ENCODE measurements around the gene MAMDC2. TPM values are rescaled to one million over a fixed set of nuclear protein-coding genes. Genes with fewer than 3 reads are reported as not detected.

MAMDC2 gene
- total and polyA plus RNA-seq, 2 donors from 2014 or later = 1.5 to 7.1 TPM

- Histone ChIP-seq H3K4me3 (ENCODE audit: low read length in 3 of 3) (no peak overlapping the region), H3K27ac (ENCODE audit: low read depth in 2 of 2, low read length in 2 of 2) (no peak overlapping the region), H3K27me3 (ENCODE audit: control insufficient read depth, insufficient read depth, low read length) (no peaks in the 10 kb centered on the region), H3K9me3 (ENCODE audit: control insufficient read depth in 2 of 3, insufficient read depth in 1 of 3, low read length in 3 of 3) (no peaks in the 10 kb centered on the region), H3K36me3 (ENCODE audit: control insufficient read depth in 2 of 3, insufficient read depth in 3 of 3, low read length in 3 of 3) (no peaks in the 10 kb centered on the region), H3K9ac (ENCODE audit: low read length in 3 of 3) (no peak overlapping the region), H3K4me1 (ENCODE audit: control insufficient read depth in 2 of 3, insufficient read depth in 2 of 3, low read depth in 1 of 3, low read length in 3 of 3) (no peaks in the 10 kb centered on the region)
- FAIRE-seq = no peak
- no peak for DNase-seq
- intact Hi-C loops (cut with DNase I) = no loop called here
- no peak for TF ChIP-seq CTCF (IDR thresholded peaks at IDR 0.05; ENCODE audit: borderline replicate concordance, extremely low read depth, insufficient read depth)
Measured at GRCh38 chr9:70055406-70056210, 12.0 kb downstream of the MAMDC2 start.

DNA sequence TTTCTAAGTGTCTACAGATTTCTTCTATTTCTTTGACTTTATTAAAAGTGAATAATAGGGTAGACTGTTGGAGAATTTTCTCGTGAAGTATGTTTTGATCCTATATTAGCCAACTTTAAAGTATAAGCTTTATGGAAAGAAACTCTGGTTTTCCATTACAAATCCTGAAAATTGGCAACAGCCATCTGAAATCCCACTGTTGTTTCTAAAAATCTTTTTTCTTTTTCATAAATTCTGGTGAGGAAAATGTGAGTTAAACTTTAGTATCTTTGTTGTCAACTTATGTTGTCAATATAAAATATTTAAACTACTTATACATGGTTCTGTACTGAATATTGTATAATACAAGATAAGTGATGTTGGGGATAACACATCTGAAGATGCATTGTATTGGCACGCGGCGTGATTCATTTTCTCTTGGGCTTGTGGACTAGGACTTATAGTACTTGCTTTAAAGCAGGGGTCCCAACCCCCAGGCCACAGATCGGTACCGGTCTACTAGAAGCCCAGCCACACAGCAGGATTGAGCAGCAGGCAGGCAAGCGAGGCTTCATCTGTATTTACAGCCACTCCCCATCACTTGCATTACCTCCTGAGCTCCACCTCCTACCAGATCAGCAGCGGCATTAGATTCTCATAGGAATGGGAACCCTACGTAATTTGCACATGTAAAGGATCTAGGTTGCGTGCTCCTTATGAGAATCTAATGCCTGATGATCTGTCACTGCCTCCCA lies 12.7 kb downstream of the MAMDC2 start:
- Histone ChIP-seq H3K27ac (ENCODE audit: low read depth in 2 of 2, low read length in 2 of 2) (no peak overlapping the region), H3K9ac (ENCODE audit: low read length in 3 of 3) (no peak overlapping the region), H3K9me3 (ENCODE audit: control insufficient read depth in 2 of 3, insufficient read depth in 1 of 3, low read length in 3 of 3) (no peaks in the 10 kb centered on the region), H3K36me3 (ENCODE audit: control insufficient read depth in 2 of 3, insufficient read depth in 3 of 3, low read length in 3 of 3) (no peaks in the 10 kb centered on the region), H3K27me3 (ENCODE audit: control insufficient read depth, insufficient read depth, low read length) (no peaks in the 10 kb centered on the region), H3K4me3 (ENCODE audit: low read length in 3 of 3) (no peak overlapping the region), H3K4me1 (ENCODE audit: control insufficient read depth in 2 of 3, insufficient read depth in 2 of 3, low read depth in 1 of 3, low read length in 3 of 3) (no peaks in the 10 kb centered on the region)
- FAIRE-seq (no peak), DNase-seq (no peak)
- intact Hi-C loops (cut with DNase I) = no loop called here
- TF ChIP-seq CTCF (IDR thresholded peaks at IDR 0.05; ENCODE audit: borderline replicate concordance, extremely low read depth, insufficient read depth) = no peak

DNA sequence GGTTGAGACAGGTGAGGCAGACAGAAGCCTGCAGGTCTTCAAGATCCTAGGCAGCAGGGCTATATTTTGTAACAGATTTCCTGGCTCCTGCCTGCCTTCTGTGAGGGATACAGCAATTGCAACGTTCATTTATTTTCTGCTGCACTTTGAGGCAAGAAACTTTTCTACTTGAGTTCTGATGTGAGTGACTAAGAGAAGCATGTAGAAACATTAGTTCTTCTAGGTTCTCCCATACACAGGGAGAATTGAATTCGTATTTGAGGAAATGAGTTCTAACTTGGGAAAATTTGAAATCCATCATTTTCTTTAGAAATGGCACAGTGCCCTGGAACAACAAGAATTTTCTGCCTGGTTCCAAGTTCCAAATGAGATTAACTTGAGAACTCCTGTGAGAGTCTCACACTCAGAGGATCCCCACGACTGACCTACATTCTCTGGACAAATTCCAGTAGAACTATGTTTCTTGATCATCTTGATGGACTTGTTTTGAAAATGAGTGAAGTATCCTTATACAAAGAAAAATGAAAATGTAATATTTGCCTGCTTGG lies 15.0 kb downstream of the MAMDC2 start:
- intact Hi-C loops (cut with DNase I) = no loop called here
- no peak for TF ChIP-seq CTCF (IDR thresholded peaks at IDR 0.05; ENCODE audit: borderline replicate concordance, extremely low read depth, insufficient read depth)
- H3K27ac ChIP-seq (ENCODE audit: low read depth in 2 of 2, low read length in 2 of 2) = no peak overlapping the region
- H3K4me3 ChIP-seq (ENCODE audit: low read length in 3 of 3) = no peak overlapping the region
- no peaks in the 10 kb centered on the region for H3K4me1 ChIP-seq (ENCODE audit: control insufficient read depth in 2 of 3, insufficient read depth in 2 of 3, low read depth in 1 of 3, low read length in 3 of 3)
- H3K27me3 ChIP-seq (ENCODE audit: control insufficient read depth, insufficient read depth, low read length) = no peaks in the 10 kb centered on the region
- H3K36me3 ChIP-seq (ENCODE audit: control insufficient read depth in 2 of 3, insufficient read depth in 3 of 3, low read length in 3 of 3) = no peaks in the 10 kb centered on the region
- no peaks in the 10 kb centered on the region for H3K9me3 ChIP-seq (ENCODE audit: control insufficient read depth in 2 of 3, insufficient read depth in 1 of 3, low read length in 3 of 3)
- no peak for FAIRE-seq
- no peak for DNase-seq
- no peak overlapping the region for H3K9ac ChIP-seq (ENCODE audit: low read length in 3 of 3)
